ENCODE data around the gene OVOL2.

OVOL2 gene

GRCh38 chr20:18050628-18051027 is 7.1 kb downstream of the OVOL2 start:
- Histone ChIP-seq H3K36me3 (ENCODE audit: low read length) (no peaks in the 10 kb centered on the region), H4K20me1 (ENCODE audit: low read depth, low read length) (no peaks in the 10 kb centered on the region), H3K4me2 (ENCODE audit: low read depth, low read length, poor library complexity, severe bottlenecking) (no peak overlapping the region), H3K4me3 (ENCODE audit: insufficient read depth, low read length, poor library complexity, severe bottlenecking) (no peak overlapping the region), H3K9me2 (replicated peaks; ENCODE audit: insufficient read depth, low read length) (no peaks in the 10 kb centered on the region), H3F3A (ENCODE audit: insufficient read depth) (no peaks in the 10 kb centered on the region), H3K27ac (ENCODE audit: low read depth, low read length) (no peak overlapping the region), H3K27me3 (ENCODE audit: low read length) (no peaks in the 10 kb centered on the region), H2AFZ (ENCODE audit: low read depth, low read length, severe bottlenecking) (no peak overlapping the region), H3K9me3 (ENCODE audit: insufficient read depth, low read length) (no peaks in the 10 kb centered on the region), H3K9ac (ENCODE audit: low read length) (no peak overlapping the region), H3K79me2 (ENCODE audit: insufficient read depth, low read length) (no peaks in the 10 kb centered on the region)
- TF ChIP-seq EZH2phosphoT487 (conservative IDR thresholded peaks at IDR 0.05; ENCODE audit: low read length): no peak
- TF ChIP-seq CTCF (IDR thresholded peaks at IDR 0.05; ENCODE audit: insufficient read depth, low read length, poor library complexity, severe bottlenecking): no peak

- H3K9me2 ChIP-seq (replicated peaks; ENCODE audit: insufficient read depth, low read length): no peaks in the 10 kb centered on the region
- H3K4me2 ChIP-seq (ENCODE audit: low read depth, low read length, poor library complexity, severe bottlenecking): no peak overlapping the region
- no peak overlapping the region for H3K27ac ChIP-seq (ENCODE audit: low read depth, low read length)
- no peak overlapping the region for H2AFZ ChIP-seq (ENCODE audit: low read depth, low read length, severe bottlenecking)
- H3K9ac ChIP-seq (ENCODE audit: low read length): no peak overlapping the region
- H3K9me3 ChIP-seq (ENCODE audit: insufficient read depth, low read length): no peaks in the 10 kb centered on the region
- H3K4me3 ChIP-seq (ENCODE audit: insufficient read depth, low read length, poor library complexity, severe bottlenecking): no peak overlapping the region
- no peak for TF ChIP-seq CTCF (IDR thresholded peaks at IDR 0.05; ENCODE audit: insufficient read depth, low read length, poor library complexity, severe bottlenecking)
- no peaks in the 10 kb centered on the region for H3K27me3 ChIP-seq (ENCODE audit: low read length)
- no peaks in the 10 kb centered on the region for H3K79me2 ChIP-seq (ENCODE audit: insufficient read depth, low read length)
- no peaks in the 10 kb centered on the region for H3F3A ChIP-seq (ENCODE audit: insufficient read depth)
- H3K36me3 ChIP-seq (ENCODE audit: low read length): no peaks in the 10 kb centered on the region
- H4K20me1 ChIP-seq (ENCODE audit: low read depth, low read length): no peaks in the 10 kb centered on the region
Measured at GRCh38 chr20:18048176-18048575, 9.5 kb downstream of the OVOL2 start.

GRCh38 chr20:18046535-18046934 is 11.2 kb downstream of the OVOL2 start:
- Histone ChIP-seq H3K9me3 (ENCODE audit: insufficient read depth, low read length) (no peaks in the 10 kb centered on the region), H3K4me3 (ENCODE audit: insufficient read depth, low read length, poor library complexity, severe bottlenecking) (no peak overlapping the region), H3K9ac (ENCODE audit: low read length) (no peak overlapping the region), H4K20me1 (ENCODE audit: low read depth, low read length) (no peaks in the 10 kb centered on the region), H3K27me3 (ENCODE audit: low read length) (no peaks in the 10 kb centered on the region), H3K79me2 (ENCODE audit: insufficient read depth, low read length) (no peaks in the 10 kb centered on the region), H3F3A (ENCODE audit: insufficient read depth) (no peaks in the 10 kb centered on the region), H3K36me3 (ENCODE audit: low read length) (no peaks in the 10 kb centered on the region), H3K9me2 (replicated peaks; ENCODE audit: insufficient read depth, low read length) (no peaks in the 10 kb centered on the region), H2AFZ (ENCODE audit: low read depth, low read length, severe bottlenecking) (no peak overlapping the region), H3K27ac (ENCODE audit: low read depth, low read length) (no peak overlapping the region), H3K4me2 (ENCODE audit: low read depth, low read length, poor library complexity, severe bottlenecking) (no peak overlapping the region)
- no peak for TF ChIP-seq CTCF (IDR thresholded peaks at IDR 0.05; ENCODE audit: insufficient read depth, low read length, poor library complexity, severe bottlenecking)
- TF ChIP-seq EZH2phosphoT487 (conservative IDR thresholded peaks at IDR 0.05; ENCODE audit: low read length): no peak

- H3K27me3 ChIP-seq (ENCODE audit: low read length): no peaks in the 10 kb centered on the region
- H3K79me2 ChIP-seq (ENCODE audit: insufficient read depth, low read length): no peaks in the 10 kb centered on the region
- H3F3A ChIP-seq (ENCODE audit: insufficient read depth): no peaks in the 10 kb centered on the region
- no peaks in the 10 kb centered on the region for H3K9me2 ChIP-seq (replicated peaks; ENCODE audit: insufficient read depth, low read length)
- H3K4me3 ChIP-seq (ENCODE audit: insufficient read depth, low read length, poor library complexity, severe bottlenecking): no peak overlapping the region
- H4K20me1 ChIP-seq (ENCODE audit: low read depth, low read length): no peaks in the 10 kb centered on the region
- H3K9ac ChIP-seq (ENCODE audit: low read length): no peak overlapping the region
- TF ChIP-seq EZH2phosphoT487 (conservative IDR thresholded peaks at IDR 0.05; ENCODE audit: low read length) (no peak), CTCF (IDR thresholded peaks at IDR 0.05; ENCODE audit: insufficient read depth, low read length, poor library complexity, severe bottlenecking) (no peak)
- no peaks in the 10 kb centered on the region for H3K9me3 ChIP-seq (ENCODE audit: insufficient read depth, low read length)
- no peaks in the 10 kb centered on the region for H3K36me3 ChIP-seq (ENCODE audit: low read length)
- H3K27ac ChIP-seq (ENCODE audit: low read depth, low read length): no peak overlapping the region
- H3K4me2 ChIP-seq (ENCODE audit: low read depth, low read length, poor library complexity, severe bottlenecking): no peak overlapping the region
- no peak overlapping the region for H2AFZ ChIP-seq (ENCODE audit: low read depth, low read length, severe bottlenecking)
Measured at GRCh38 chr20:18042229-18042628, 15.5 kb downstream of the OVOL2 start.

Measured in SU-DHL-6 (cell line).